HG03520 (cell line): Measurements from ENCODE around the gene PHKB.
"Not testable (repeated sequence)": the region's sequence is repeated elsewhere in the genome, so short reads cannot be mapped to it uniquely, and the experiment has no call there.

Source experiments
- ATAC-seq: cut with Tn5 transposase; IDR thresholded peaks from one replicate; pipeline ENCODE4 v1.9.1; 2021; ENCODE audit warnings: mild to moderate bottlenecking, moderate library complexity; ENCODE audit not compliant: unreplicated experiment

The PHKB gene

DNA sequence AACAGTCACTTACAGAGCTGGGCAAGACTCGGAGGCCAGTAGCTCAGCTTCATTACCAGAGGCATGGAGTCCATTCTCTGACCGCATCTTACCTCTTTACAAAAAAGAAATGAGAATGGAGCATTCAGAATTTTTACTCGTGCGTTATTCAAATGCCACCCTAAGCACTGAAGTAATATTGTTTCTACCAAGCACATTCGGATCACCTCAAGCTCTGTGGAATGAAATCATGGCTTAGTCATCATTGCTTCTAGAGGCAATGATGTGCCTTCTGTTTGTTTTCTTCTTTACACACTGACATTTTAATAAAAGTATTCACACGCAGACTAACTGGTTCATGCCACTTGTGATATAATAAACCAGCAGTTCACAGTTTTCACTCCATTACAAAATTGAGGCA, 206.8 kb downstream of the PHKB start:
- no peak for ATAC-seq

- no peak for ATAC-seq
Observed at GRCh38 chr16:47672475-47672874, 211.3 kb downstream of the PHKB start.

DNA sequence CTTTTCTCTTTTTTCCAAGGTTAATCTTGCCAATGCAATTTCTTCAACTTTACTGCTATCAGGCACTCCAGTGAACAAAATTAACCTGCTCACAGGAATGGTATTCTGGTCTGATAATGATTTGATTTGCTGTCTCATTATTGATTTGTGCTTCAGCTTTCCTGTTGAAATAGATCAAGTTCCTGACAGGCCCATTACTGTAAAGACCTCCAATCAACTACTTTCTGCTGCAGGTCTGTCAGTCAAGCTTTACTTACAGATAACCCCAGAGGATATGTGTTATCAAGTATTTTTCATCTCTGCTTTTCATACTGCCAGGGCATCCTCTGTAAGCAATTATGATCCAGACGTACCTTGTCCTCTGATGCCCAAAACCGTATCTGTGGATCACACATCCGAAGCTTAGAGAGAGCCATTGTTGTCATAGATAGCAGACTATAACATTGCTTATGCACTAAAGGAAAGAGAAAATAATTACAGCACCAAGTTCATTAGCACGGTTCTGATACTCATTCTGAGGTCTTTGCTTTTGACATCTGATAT, 215.6 kb downstream of the PHKB start:
- no peak for ATAC-seq

DNA sequence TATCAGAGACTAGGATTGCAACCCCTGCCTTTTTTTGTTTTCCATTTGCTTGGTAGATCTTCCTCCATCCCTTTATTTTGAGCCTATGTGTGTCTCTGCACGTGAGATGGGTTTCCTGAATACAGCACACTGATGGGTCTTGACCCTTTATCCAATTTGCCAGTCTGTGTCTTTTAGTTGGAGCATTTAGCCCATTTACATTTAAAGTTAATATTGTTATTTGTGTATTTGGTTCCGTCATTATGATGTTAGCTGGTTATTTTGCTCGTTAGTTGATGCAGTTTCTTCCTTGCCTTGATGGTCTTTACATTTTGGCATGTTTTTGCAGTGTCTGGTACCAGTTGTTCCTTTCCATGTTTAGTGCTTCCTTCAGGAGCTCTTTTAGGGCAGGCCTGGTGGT, 220.4 kb downstream of the PHKB start:
- ATAC-seq = not testable (repeated sequence)

DNA sequence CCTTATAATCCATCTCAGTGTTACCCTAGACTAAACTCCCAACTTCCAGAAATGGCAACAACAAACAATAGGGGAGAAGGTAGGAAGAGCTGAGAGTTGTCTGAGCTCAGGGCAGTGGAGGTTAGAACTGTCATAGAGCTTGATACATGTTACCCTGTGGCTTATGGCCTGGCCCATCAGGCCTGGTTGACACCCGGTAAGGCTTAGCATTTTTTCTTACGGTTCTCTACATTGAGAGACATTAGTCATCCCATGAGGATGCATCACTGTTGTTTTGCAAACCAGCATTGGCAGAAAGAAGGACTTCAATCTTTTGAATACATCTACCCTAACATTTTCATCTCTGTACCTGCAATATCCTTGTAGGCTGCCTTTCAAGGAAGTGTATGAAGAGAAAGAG, 226.6 kb downstream of the PHKB start:
- ATAC-seq = no peak

DNA sequence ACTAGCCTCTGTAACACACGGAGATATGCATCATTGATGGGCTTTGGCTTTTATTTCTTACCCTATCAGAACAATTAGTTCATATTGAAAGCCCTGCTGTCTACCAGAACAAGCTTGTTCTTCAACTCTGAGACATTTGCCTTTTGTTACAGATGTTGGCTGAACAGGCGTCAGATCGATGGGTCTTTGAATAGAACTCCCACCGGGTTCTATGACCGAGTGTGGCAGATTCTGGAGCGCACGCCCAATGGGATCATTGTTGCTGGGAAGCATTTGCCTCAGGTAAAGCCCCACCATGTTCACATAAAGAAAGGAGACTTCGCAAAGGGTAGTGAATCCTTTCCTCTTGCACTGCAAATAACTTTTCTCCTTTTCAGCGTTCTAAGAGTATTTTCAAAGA, 232.1 kb downstream of the PHKB start:
- ATAC-seq = no peak

GRCh38 chr16:47694543-47694942, 233.4 kb downstream of the PHKB start:
- ATAC-seq = no peak

DNA sequence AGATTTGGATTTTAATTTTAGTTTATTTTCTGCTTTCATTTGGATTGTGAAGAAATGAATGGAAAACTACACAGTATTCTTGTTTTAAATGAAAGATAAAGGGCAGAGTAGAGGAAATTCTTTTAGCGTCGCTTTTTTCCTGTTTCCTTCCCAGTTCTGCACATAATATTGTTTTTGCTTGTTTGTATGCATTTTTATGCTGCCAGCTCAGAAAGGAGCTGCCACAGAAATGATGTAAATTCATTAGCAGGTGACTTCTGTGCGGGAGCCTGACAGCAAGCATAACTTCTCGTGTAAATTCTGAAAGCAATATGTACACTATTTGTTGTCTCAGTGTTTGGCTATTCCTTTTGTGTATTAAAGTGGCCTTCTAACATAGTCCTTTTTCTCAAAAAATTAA, 234.6 kb downstream of the PHKB start:
- no peak for ATAC-seq

DNA sequence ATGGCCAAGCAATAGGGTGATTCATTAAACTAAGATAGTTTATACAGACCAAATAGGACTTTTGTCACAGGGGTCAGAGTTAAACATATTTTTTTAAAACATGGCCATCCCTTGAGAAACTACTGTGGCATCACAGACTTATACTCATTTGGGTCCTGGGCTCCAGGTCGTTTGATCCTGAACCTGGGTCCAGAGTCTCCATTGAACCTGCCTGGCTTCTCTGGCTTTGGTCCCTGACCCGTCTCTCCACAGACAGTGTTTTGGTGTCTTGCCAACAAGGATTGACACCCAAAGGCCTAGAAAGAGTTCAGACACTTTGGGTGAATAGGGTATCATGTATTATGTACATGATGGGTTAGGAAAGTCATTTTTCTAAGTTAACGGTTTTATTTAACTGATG, 236.7 kb downstream of the PHKB start:
- no peak for ATAC-seq

DNA sequence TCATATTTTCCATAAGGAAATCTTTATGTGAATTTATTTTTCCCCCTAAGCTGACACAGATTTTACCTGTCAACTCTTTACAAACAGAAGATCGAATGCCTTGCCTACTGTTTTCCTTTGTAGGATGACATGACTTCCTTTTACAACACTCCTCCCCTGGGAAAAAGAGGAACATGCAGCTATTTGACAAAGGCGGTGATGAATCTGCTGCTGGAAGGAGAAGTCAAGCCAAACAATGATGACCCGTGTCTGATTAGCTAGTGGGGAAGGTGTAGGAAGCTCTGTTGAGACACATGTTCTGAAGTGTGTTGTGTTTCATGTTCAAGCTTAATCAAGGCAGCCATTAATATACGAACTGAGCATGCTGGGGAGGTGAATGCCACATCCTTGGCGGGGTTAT, 238.0 kb downstream of the PHKB start:
- no peak for ATAC-seq

- no peak for ATAC-seq
Observed at GRCh38 chr16:47700857-47701587, 239.9 kb downstream of the PHKB start.

DNA sequence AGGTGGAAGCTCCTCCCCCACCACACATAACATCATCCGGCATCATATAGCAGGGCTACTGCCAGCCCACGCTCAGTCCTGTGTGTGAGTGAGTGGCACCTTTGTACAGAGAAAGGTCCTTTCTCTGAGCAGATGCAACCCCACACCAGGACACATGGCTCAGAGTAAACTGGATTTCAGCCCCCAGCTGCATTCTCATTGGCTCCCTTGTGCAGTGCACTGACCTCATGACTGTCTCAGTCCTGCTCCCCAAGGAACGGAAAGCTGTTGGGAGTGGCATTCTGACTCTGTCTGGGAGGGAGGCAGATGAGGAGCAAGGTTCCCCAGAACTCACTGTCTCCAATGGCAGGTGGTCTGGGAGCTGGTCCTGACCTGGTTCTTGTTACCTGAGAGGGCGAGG, 244.1 kb downstream of the PHKB start:
- ATAC-seq = no peak

GRCh38 chr16:47711809-47712208, 250.7 kb downstream of the PHKB start:
- no peak for ATAC-seq

- no peak for ATAC-seq
Observed at GRCh38 chr16:47712276-47713224, 251.4 kb downstream of the PHKB start.

GRCh38 chr16:47713225-47713595, 252.1 kb downstream of the PHKB start:
- ATAC-seq = peak; percentile 81

- ATAC-seq = no peak
Observed at GRCh38 chr16:47715442-47716083, 254.4 kb downstream of the PHKB start.

- ATAC-seq = no peak
Observed at GRCh38 chr16:47716571-47716970, 255.4 kb downstream of the PHKB start.

DNA sequence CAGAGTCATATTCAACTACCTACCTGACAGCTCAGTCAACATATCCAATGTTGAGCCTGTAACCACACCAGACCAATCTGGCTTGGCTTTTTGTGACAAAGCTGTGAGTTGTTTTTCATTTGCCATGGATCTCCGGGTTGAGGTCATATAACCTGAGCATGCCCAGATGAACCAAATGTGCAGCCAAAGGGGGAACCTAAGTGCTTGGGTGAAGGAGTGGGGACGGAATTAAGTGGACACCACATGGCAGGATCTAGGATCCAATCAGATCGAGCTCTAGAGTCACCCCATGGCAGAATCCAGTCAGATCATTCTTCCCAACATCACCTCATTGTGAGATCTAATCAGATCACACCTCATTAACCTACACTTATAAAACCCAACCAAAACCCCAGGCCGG, 258.6 kb downstream of the PHKB start:
- ATAC-seq = no peak

DNA sequence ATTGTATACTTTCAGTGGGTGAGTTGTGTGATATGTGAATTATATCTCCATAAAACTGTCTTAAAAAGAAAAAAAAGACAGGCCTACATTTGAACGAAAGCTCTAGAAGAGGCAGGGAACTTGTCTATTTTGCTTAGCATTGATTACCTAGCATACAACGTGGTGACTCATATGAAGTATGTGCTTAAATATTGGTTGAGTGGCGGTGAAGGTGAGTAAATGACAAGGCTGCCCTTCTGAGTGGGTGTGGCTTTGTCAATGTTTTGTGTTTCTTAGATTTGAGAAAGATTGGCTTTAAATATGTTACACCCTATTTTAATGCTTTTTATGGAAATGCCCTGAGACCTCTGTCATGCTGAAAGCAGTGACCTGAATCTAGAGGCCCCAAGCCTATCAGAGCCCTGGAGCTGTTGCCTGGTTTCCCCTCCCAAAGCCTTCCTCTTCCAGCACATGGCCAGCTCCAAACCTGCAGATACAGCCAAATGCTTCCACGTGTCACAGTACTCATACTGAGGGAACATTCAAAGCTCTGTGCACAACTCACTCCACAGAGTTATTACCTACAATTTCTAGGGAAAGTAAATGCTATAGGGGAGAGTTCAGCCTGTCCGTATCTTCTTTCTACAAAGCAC, 260.0 kb downstream of the PHKB start:
- no peak for ATAC-seq

- ATAC-seq = no peak
Observed at GRCh38 chr16:47722046-47722445, 260.9 kb downstream of the PHKB start.
